ENCODE results near the gene PTBP2.
A peak's percentile ranks its signal among the peaks of the same experiment; 100 is the strongest.

Gene PTBP2

GRCh38 chr1:96721416-96722160 is at the start of gene PTBP2:
Gene PTBP2 (plus strand): TSS chr1:96721784. CDS start chr1:96721865, 81 bp downstream.
- peak; percentile 78 for DNase-seq (ENCODE audit: low spot score)

- DNase-seq (ENCODE audit: low spot score) = no peak
Measured at GRCh38 chr1:96674915-96675314, 46.7 kb upstream of the PTBP2 start.

GRCh38 chr1:96682056-96682455 is 39.5 kb upstream of the PTBP2 start:
- DNase-seq (ENCODE audit: low spot score) = no peak

- no peak for DNase-seq (ENCODE audit: low spot score)
Measured at GRCh38 chr1:96683931-96684330, 37.7 kb upstream of the PTBP2 start.

GRCh38 chr1:96684744-96685143 is 36.8 kb upstream of the PTBP2 start:
- DNase-seq (ENCODE audit: low spot score) = no peak

- no peak for DNase-seq (ENCODE audit: low spot score)
Measured at GRCh38 chr1:96688767-96689166, 32.8 kb upstream of the PTBP2 start.

- DNase-seq (ENCODE audit: low spot score) = no peak
Measured at GRCh38 chr1:96695954-96696353, 25.6 kb upstream of the PTBP2 start.

GRCh38 chr1:96698342-96698983 is 23.1 kb upstream of the PTBP2 start:
- DNase-seq (ENCODE audit: low spot score) = no peak

- DNase-seq (ENCODE audit: low spot score) = no peak
Measured at GRCh38 chr1:96703186-96703585, 18.4 kb upstream of the PTBP2 start.

GRCh38 chr1:96707023-96707422 is 14.6 kb upstream of the PTBP2 start:
- DNase-seq (ENCODE audit: low spot score) = no peak

- DNase-seq (ENCODE audit: low spot score) = no peak
Measured at GRCh38 chr1:96708482-96708881, 13.1 kb upstream of the PTBP2 start.

- DNase-seq (ENCODE audit: low spot score) = peak; percentile 63
Measured at GRCh38 chr1:96710708-96711477, 10.7 kb upstream of the PTBP2 start.

- no peak for DNase-seq (ENCODE audit: low spot score)
Measured at GRCh38 chr1:96713649-96714048, 7.9 kb upstream of the PTBP2 start.

GRCh38 chr1:96714881-96715280 is 6.7 kb upstream of the PTBP2 start:
- no peak for DNase-seq (ENCODE audit: low spot score)

- DNase-seq (ENCODE audit: low spot score) = no peak
Measured at GRCh38 chr1:96715482-96715881, 6.1 kb upstream of the PTBP2 start.

- peak; percentile 6 for DNase-seq (ENCODE audit: low spot score)
Measured at GRCh38 chr1:96721053-96721415, 550 bp upstream of the PTBP2 start.

GRCh38 chr1:96722161-96722922 is 758 bp downstream of the PTBP2 start:
- DNase-seq (ENCODE audit: low spot score) = peak; percentile 39

- DNase-seq (ENCODE audit: low spot score) = no peak
Measured at GRCh38 chr1:96722958-96723357, 1.4 kb downstream of the PTBP2 start.

- DNase-seq (ENCODE audit: low spot score) = peak; percentile 15
Measured at GRCh38 chr1:96723377-96723776, 1.8 kb downstream of the PTBP2 start.

GRCh38 chr1:96723936-96724335 is 2.4 kb downstream of the PTBP2 start:
- DNase-seq (ENCODE audit: low spot score) = no peak

GRCh38 chr1:96727860-96728259 is 6.3 kb downstream of the PTBP2 start:
- DNase-seq (ENCODE audit: low spot score) = no peak

- no peak for DNase-seq (ENCODE audit: low spot score)
Measured at GRCh38 chr1:96730574-96731298, 9.2 kb downstream of the PTBP2 start.

Data from RKO (cell line).